Fibroblast of the conjunctiva (primary cell): ENCODE results near the gene DCDC1.
A peak's percentile ranks its signal among the peaks of the same experiment; 100 is the strongest.

Experiments
- DNase-seq: peaks from one replicate; pipeline ENCODE4 v3.0.0-alpha.2; 2010; ENCODE audit warnings: low read depth

The DCDC1 gene

GRCh38 chr11:30914143-30914762 lies 455.3 kb downstream of the DCDC1 start:
- DNase-seq, result peak; percentile 22

GRCh38 chr11:30911247-30911646 lies 458.3 kb downstream of the DCDC1 start:
- no peak for DNase-seq

GRCh38 chr11:30908857-30909256 lies 460.7 kb downstream of the DCDC1 start:
- no peak for DNase-seq

- DNase-seq, result no peak
Measured at GRCh38 chr11:30908272-30908671, 461.3 kb downstream of the DCDC1 start.

- no peak for DNase-seq
Measured at GRCh38 chr11:30902929-30903328, 466.6 kb downstream of the DCDC1 start.

- no peak for DNase-seq
Measured at GRCh38 chr11:30895046-30895445, 474.5 kb downstream of the DCDC1 start.

GRCh38 chr11:30893318-30893717 lies 476.2 kb downstream of the DCDC1 start:
- no peak for DNase-seq

GRCh38 chr11:30889143-30889794 lies 480.3 kb downstream of the DCDC1 start:
- DNase-seq, result no peak

- DNase-seq, result no peak
Measured at GRCh38 chr11:30879322-30880005, 490.1 kb downstream of the DCDC1 start.

GRCh38 chr11:30878400-30878799 lies 491.1 kb downstream of the DCDC1 start:
- no peak for DNase-seq

- peak; percentile 9 for DNase-seq
Measured at GRCh38 chr11:30876663-30877396, 492.7 kb downstream of the DCDC1 start.

GRCh38 chr11:30876228-30876627 lies 493.3 kb downstream of the DCDC1 start:
- no peak for DNase-seq

GRCh38 chr11:30875806-30876205 lies 493.7 kb downstream of the DCDC1 start:
- no peak for DNase-seq

- no peak for DNase-seq
Measured at GRCh38 chr11:30873924-30874610, 495.5 kb downstream of the DCDC1 start.

- no peak for DNase-seq
Measured at GRCh38 chr11:30868626-30869081, 500.9 kb downstream of the DCDC1 start.

GRCh38 chr11:30863209-30863608 lies 506.3 kb downstream of the DCDC1 start:
- DNase-seq, result no peak

GRCh38 chr11:30861531-30861930 lies 508.0 kb downstream of the DCDC1 start:
- no peak for DNase-seq

- DNase-seq, result no peak
Measured at GRCh38 chr11:30861064-30861463, 508.5 kb downstream of the DCDC1 start.

- no peak for DNase-seq
Measured at GRCh38 chr11:30860146-30860545, 509.4 kb downstream of the DCDC1 start.

GRCh38 chr11:30859669-30860068 lies 509.9 kb downstream of the DCDC1 start:
- no peak for DNase-seq

- DNase-seq, result peak; percentile 4
Measured at GRCh38 chr11:30855383-30856006, 514.0 kb downstream of the DCDC1 start.

GRCh38 chr11:30853439-30853838 lies 516.1 kb downstream of the DCDC1 start:
- DNase-seq, result no peak
